PC-3 (cell line): ENCODE measurements around the gene SLC1A7.

Source experiments
- CTCF ChIP-seq: fragments of 300-600 bp; sonication (generic); conservative IDR thresholded peaks from 2 replicates; pipeline ENCODE4 v1.5.1; 2017; ENCODE audit warnings: antibody characterized with exemption, low read depth, mild to moderate bottlenecking, low read length
- EZH2phosphoT487 ChIP-seq: fragments of 300-600 bp; sonication (generic); IDR thresholded peaks from 2 replicates; pipeline ENCODE4 v1.6.1; 2018; ENCODE audit warnings: mild to moderate bottlenecking, antibody characterized with exemption, low read length, borderline replicate concordance

GRCh38 chr1:53043271-53043670 is 99.2 kb downstream of the SLC1A7 start:
- TF ChIP-seq CTCF (no peak), EZH2phosphoT487 (no peak)
